Measurements from ENCODE around the gene ONECUT2. TPM values are rescaled to one million over a fixed set of nuclear protein-coding genes. Genes with fewer than 3 reads are reported as not detected.

The ONECUT2 gene
- total and polyA plus RNA-seq, 7 donors = under 0.01 to 0.04 (median 0.03) TPM; not detected in 3

- no peak for ATAC-seq
- H3K4me3 ChIP-seq = peak overlapping the region; percentile 11
- H3K27ac ChIP-seq = no peak overlapping the region
- H3K9me3 ChIP-seq = no peaks in the 10 kb centered on the region
- TF ChIP-seq CTCF (IDR thresholded peaks at IDR 0.05) = no peak
- 1 to 3% (median 2%) methylated on average over 54 of the region's 54 CpGs for WGBS, 3 donors
- H3K4me1 ChIP-seq = peaks cover 31% of the 10 kb centered on the region
- intact Hi-C loops (cut with DNase I) = no loop called here
- DNase-seq = no peak
- H3K36me3 ChIP-seq (ENCODE audit: insufficient read depth in 1 of 2, low read depth in 1 of 2) = no peaks in the 10 kb centered on the region
- peaks cover 3 to 92% (median 48%) of the 10 kb centered on the region in 3 donors for H3K27me3 ChIP-seq (ENCODE audit: insufficient read depth in 3 of 3, low read length in 2 of 3)
Measured at GRCh38 chr18:57441071-57441794, 6.1 kb downstream of the ONECUT2 start.

- Histone ChIP-seq H3K27me3 (ENCODE audit: insufficient read depth in 3 of 3, low read length in 2 of 3) (peaks cover 0 to 78% (median 31%) of the 10 kb centered on the region in 3 donors), H3K36me3 (ENCODE audit: insufficient read depth in 1 of 2, low read depth in 1 of 2) (no peaks in the 10 kb centered on the region), H3K4me3 (no peak overlapping the region), H3K27ac (no peak overlapping the region), H3K9me3 (no peaks in the 10 kb centered on the region), H3K4me1 (peaks cover 21% of the 10 kb centered on the region)
- DNase-seq = no peak
- no peak for TF ChIP-seq CTCF (IDR thresholded peaks at IDR 0.05)
- no peak for ATAC-seq
- WGBS, 3 donors = 9 to 11% (median 10%) methylated on average over 1 of the region's 1 CpG
- intact Hi-C loops (cut with DNase I) = no loop called here
Measured at GRCh38 chr18:57443247-57443646, 8.1 kb downstream of the ONECUT2 start.

- Histone ChIP-seq H3K4me1 (peaks cover 18% of the 10 kb centered on the region), H3K36me3 (ENCODE audit: insufficient read depth in 1 of 2, low read depth in 1 of 2) (no peaks in the 10 kb centered on the region), H3K27me3 (ENCODE audit: insufficient read depth in 3 of 3, low read length in 2 of 3) (peaks cover 0 to 74% (median 28%) of the 10 kb centered on the region in 3 donors), H3K9me3 (no peaks in the 10 kb centered on the region), H3K4me3 (no peak overlapping the region), H3K27ac (no peak overlapping the region)
- ATAC-seq = no peak
- no peak for TF ChIP-seq CTCF (IDR thresholded peaks at IDR 0.05)
- DNase-seq = no peak
- intact Hi-C loops (cut with DNase I) = no loop called here
- WGBS, 3 donors = 44 to 55% (median 53%) methylated on average over 3 of the region's 3 CpGs
Measured at GRCh38 chr18:57443702-57444101, 8.5 kb downstream of the ONECUT2 start.

- no peaks in the 10 kb centered on the region for H3K9me3 ChIP-seq
- DNase-seq = no peak
- no peak overlapping the region for H3K4me3 ChIP-seq
- peaks cover 0 to 72% (median 23%) of the 10 kb centered on the region in 3 donors for H3K27me3 ChIP-seq (ENCODE audit: insufficient read depth in 3 of 3, low read length in 2 of 3)
- H3K36me3 ChIP-seq (ENCODE audit: insufficient read depth in 1 of 2, low read depth in 1 of 2) = no peaks in the 10 kb centered on the region
- 41 to 55% (median 50%) methylated on average over 3 of the region's 3 CpGs for WGBS, 3 donors
- intact Hi-C loops (cut with DNase I) = no loop called here
- peaks cover 11% of the 10 kb centered on the region for H3K4me1 ChIP-seq
- no peak for ATAC-seq
- TF ChIP-seq CTCF (IDR thresholded peaks at IDR 0.05) = no peak
- no peak overlapping the region for H3K27ac ChIP-seq
Measured at GRCh38 chr18:57444301-57444759, 9.2 kb downstream of the ONECUT2 start.

Measured in psoas muscle (tissue), 8 donors.